GM12891 (cell line): ENCODE results near the gene SCGB3A2.
"Not testable (repeated sequence)": the region's sequence is repeated elsewhere in the genome, so short reads cannot be mapped to it uniquely, and the experiment has no call there.

ENCODE experiments used
- DNase-seq: peaks from one replicate; pipeline ENCODE4 v3.0.0; 2011; ENCODE audit warnings: low spot score; ENCODE audit not compliant: insufficient read length
- FAIRE-seq: peaks from 2 replicates; lab custom pipeline; 2011; peaks lifted over from hg19 to GRCh38; lab: Jason Lieb, UNC
- PAX5 ChIP-seq: IDR thresholded peaks from 2 replicates; pipeline ENCODE4 v1.6.1; 2011; ENCODE audit warnings: low read length, moderate library complexity, mild to moderate bottlenecking; ENCODE audit not compliant: insufficient read depth, severe bottlenecking
- POLR2A ChIP-seq: IDR thresholded peaks from 2 replicates; pipeline ENCODE4 v1.6.1; 2011; ENCODE audit warnings: low read depth, low read length, control low read depth
- POLR2AphosphoS5 ChIP-seq: IDR thresholded peaks from 2 replicates; pipeline ENCODE4 v1.6.1; 2011; ENCODE audit warnings: low read depth, low read length, control low read depth
- POU2F2 ChIP-seq: IDR thresholded peaks from 2 replicates; pipeline ENCODE4 v1.6.1; 2011; ENCODE audit warnings: low read depth, mild to moderate bottlenecking, control low read depth, low read length, moderate library complexity
- SPI1 ChIP-seq: IDR thresholded peaks from 2 replicates; pipeline ENCODE4 v1.6.1; 2011; ENCODE audit warnings: low read depth, low read length, control low read depth
- TAF1 ChIP-seq: IDR thresholded peaks from 2 replicates; pipeline ENCODE4 v1.6.1; 2011; ENCODE audit warnings: low read depth, low read length, control low read depth

Gene SCGB3A2

GRCh38 chr5:147859962-147860640 is 18.4 kb upstream of the SCGB3A2 start:
- DNase-seq: no peak
- TF ChIP-seq POLR2A (no peak), POLR2AphosphoS5 (no peak), TAF1 (no peak), SPI1 (no peak), POU2F2 (no peak)
- no peak for FAIRE-seq

GRCh38 chr5:147860641-147861025 is 17.9 kb upstream of the SCGB3A2 start:
- FAIRE-seq: no peak
- DNase-seq: no peak
- TF ChIP-seq SPI1 (no peak), POLR2A (no peak), POU2F2 (no peak), POLR2AphosphoS5 (no peak), TAF1 (no peak), PAX5 (no peak)

- FAIRE-seq (no peak), DNase-seq (no peak)
- TF ChIP-seq POLR2A (no peak), SPI1 (no peak), POLR2AphosphoS5 (no peak), POU2F2 (no peak)
Observed at GRCh38 chr5:147863454-147864158, 14.9 kb upstream of the SCGB3A2 start.

- no peak for DNase-seq
- no peak for TF ChIP-seq TAF1
- TF ChIP-seq POLR2A: no peak
- TF ChIP-seq POU2F2: no peak
- no peak for TF ChIP-seq PAX5
- TF ChIP-seq SPI1: no peak
- no peak for TF ChIP-seq POLR2AphosphoS5
- FAIRE-seq: no peak
Observed at GRCh38 chr5:147869112-147869511, 9.4 kb upstream of the SCGB3A2 start.

- not testable (repeated sequence) for DNase-seq, FAIRE-seq
Observed at GRCh38 chr5:147869892-147870291, 8.6 kb upstream of the SCGB3A2 start.

GRCh38 chr5:147871980-147872549 is 6.4 kb upstream of the SCGB3A2 start:
- not testable (repeated sequence) for FAIRE-seq, DNase-seq

- DNase-seq, FAIRE-seq: not testable (repeated sequence)
Observed at GRCh38 chr5:147872744-147873435, 5.6 kb upstream of the SCGB3A2 start.

GRCh38 chr5:147874118-147874875 is 4.2 kb upstream of the SCGB3A2 start:
- not testable (repeated sequence) for DNase-seq, FAIRE-seq

- TF ChIP-seq POLR2AphosphoS5 (no peak), POU2F2 (no peak), SPI1 (no peak), PAX5 (no peak)
- DNase-seq: no peak
- FAIRE-seq: no peak
Observed at GRCh38 chr5:147874910-147875367, 3.6 kb upstream of the SCGB3A2 start.

- no peak for TF ChIP-seq POLR2AphosphoS5
- TF ChIP-seq POLR2A: no peak
- TF ChIP-seq SPI1: no peak
- TF ChIP-seq TAF1: no peak
- TF ChIP-seq PAX5: no peak
- no peak for DNase-seq
- FAIRE-seq: no peak
Observed at GRCh38 chr5:147876141-147876540, 2.4 kb upstream of the SCGB3A2 start.
